Nucleus accumbens (tissue), 56 donors: ENCODE data around the gene DNAJC30.
"Not testable (repeated sequence)": the region's sequence is repeated elsewhere in the genome, so short reads cannot be mapped to it uniquely, and the experiment has no call there.

Source experiments
- DNase-seq, 56 donors: peaks; one replicate each; lab custom pipeline; 2025; lab: John Stamatoyannopoulos, UW

Gene DNAJC30

DNA sequence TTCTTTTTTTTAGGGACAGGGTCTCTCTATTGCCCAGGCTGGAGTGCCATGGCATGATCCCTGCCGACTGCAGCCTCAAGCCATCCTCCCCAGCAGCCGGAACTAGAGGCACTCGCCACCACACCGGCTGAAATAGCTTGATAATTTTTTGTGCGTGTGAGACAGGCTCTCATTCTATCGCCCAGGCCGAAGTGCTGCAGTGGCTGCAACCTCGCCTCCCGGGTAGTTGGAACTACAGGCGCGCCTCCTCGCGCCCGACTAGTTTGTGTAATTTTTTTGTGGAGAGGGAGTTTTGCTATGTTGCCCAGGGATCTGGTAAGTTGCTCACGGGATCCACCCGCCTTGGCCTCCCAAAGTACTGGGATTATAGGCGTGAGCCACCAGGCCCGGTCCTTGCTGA, 2.1 kb upstream of the DNAJC30 start:
- no peak for DNase-seq

DNA sequence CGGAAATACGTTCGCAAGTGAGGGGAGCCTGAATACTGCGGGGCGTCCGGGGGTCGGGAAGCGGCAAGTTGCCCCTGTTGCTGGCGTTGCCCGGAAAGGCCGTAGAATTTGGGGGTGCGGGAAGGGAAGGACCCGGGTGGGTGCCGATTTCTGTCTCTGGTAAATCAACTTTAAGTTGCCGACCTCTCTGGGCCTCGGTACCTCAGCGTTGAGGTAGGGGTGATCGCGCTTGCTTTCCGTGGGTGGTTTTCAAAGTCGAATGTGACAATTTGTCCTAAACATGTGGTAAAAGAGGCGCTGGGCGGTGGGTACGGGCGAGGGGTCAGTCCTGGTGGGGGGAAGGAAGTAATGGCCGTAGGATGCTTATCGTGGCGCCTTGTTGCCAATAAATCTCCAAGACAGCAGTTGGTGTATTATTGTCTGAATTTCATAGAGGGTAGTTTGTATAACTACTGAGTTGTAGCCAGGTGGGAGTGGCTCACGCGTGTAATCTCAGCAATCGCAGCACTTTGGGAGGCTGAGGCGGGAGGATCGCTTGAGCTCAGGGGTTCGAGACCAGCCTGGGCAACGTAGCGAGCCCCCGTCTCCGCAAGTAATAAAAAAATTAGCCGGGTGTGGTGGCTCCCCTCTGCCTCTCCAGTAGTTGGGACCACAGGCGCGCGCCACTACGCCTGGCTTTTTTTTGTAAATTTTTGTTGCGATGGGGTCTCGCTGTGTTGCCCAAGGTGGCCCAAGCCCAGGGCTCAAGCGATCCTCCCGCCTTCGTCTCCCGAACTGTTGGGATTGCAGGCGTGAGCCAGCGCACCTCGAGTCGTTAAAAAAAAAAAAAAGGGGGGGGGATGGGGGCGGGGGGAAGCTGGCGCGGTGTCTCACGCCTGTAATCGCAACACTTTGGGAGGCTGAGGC, 788 bp upstream of the DNAJC30 start:
- peak in 1 of 56 donors; percentile 38 for DNase-seq

DNA sequence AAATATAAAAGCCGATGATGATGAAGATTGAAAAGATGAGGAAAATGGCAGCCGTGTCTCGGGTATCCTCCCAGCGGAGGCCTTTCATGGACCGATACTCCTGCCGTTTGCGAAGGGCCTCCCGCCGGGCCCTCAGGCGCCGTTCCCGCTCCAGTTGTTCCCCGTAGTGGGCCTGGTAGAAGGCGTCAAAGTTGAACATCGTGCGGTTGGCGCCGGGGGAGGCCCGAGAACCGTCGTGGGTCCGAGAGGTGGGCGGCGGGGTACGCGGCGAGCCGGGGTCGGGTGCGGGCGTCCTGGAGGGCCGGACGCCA, 553 bp downstream of the DNAJC30 start:
- DNase-seq = peak in 3 of 56 donors; percentile 41 to 51 (median 51)

- DNase-seq = no peak
Observed at GRCh38 chr7:73681031-73681430, 2.2 kb downstream of the DNAJC30 start.

GRCh38 chr7:73680501-73680900, 2.8 kb downstream of the DNAJC30 start:
- no peak for DNase-seq

DNA sequence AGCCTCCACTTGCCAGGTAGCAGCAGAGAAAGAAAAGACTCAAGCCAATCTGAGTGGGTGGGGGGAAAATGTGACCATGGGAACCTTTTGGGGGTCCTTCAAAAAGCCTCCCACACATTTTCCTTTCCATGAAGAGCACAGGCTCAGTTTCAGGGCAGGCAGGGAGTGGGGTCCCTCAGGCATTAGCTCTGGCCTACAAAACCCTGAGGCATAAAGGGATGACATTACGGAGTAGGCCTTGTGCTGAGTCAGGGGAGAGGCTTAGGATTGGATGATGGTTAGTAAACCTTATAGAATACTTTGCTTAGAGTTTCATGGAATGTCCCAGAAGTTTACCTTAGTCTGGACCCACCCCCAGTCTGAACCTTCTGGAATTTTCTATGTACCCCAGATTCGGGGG, 3.5 kb downstream of the DNAJC30 start:
- no peak for DNase-seq

DNA sequence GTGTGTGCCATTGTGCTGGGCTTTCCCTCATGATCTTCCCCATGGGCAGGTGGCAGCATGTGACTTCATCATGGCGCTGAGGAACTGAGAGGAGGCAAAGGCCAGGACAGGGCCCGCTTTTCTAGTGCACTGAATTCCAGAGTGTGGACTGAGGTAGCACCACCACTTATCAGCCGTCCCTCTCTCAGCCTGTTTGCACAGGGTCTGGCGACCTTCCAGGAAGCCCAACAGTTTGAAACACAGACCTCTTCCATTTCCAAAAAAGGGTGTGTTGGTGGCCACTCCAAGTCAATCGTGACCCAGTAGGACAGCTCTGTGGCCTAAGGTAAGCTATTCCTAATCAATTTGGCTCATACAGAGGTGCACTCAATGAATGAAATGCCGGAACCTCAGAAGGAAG, 4.4 kb downstream of the DNAJC30 start:
- DNase-seq = no peak

DNA sequence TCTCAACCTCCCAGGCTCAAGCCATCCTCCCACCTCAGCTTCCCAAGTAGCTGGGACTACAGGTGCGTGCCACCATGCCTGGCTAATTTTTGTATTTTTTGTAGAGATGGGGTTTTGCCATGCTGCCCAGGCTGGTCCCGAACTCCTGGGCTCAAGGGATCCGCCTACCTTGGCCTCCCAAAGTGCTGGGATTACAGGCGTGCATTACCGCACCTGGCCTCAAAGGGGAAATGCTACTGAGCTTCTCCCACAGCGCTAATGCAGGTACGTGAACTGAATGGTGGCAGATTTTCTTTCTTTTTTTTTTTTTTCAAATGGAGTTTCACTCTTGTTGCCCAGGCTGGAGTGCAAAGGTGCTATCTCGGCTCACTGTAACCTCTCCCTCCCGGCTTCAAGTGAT, 7.2 kb downstream of the DNAJC30 start:
- DNase-seq = not testable (repeated sequence)

- no peak for DNase-seq
Observed at GRCh38 chr7:73674468-73675124, 8.7 kb downstream of the DNAJC30 start.

- DNase-seq = no peak
Observed at GRCh38 chr7:73671857-73672445, 11.3 kb downstream of the DNAJC30 start.

- DNase-seq = no peak
Observed at GRCh38 chr7:73671322-73671661, 12.0 kb downstream of the DNAJC30 start.

DNA sequence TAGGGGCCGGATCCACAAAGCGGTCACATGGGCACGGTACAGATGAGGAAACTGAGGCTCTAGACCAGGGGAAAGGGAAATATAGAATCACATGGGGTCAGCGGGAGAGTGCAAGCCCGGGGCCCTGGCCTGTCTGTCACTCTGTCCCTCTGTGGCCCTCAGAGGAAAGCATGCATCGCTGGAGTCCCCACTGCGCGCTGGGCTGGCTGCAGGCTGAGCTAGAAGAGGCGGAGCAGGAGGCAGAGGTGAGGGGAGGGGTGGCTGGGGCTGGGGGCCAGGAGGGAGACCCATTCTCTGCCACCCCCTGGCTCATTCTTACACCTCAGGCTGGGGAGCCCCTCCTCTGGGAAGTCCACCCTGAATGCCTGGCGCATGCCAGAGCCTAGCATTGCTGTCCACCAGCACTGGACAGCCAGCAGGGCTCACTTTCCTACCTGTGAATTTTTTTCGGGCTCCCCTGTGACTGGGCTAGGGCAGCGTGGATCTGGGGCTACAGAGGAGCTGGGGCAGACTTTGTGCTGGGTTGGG, 13.3 kb downstream of the DNAJC30 start:
- DNase-seq = no peak

DNA sequence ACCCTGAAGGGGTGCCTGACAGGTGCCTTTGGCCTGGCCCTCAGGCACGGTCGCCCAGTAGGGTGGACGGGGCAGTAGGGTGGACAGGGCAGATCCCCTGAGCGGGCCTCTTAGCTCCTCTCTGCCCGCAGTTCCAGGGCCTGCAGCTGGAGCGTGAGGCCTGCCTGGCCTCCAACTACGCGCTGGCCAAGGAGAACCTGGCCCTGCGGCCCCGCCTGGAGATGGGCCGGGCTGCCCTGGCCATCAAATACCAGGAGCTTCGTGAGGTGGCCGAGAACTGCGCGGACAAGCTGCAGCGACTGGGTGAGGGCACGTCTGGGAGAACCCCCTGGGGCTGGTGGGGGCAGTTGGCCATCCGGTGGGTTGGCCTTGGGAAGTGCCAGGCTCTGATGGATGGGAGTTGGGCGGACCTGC, 14.0 kb downstream of the DNAJC30 start:
- no peak for DNase-seq

DNA sequence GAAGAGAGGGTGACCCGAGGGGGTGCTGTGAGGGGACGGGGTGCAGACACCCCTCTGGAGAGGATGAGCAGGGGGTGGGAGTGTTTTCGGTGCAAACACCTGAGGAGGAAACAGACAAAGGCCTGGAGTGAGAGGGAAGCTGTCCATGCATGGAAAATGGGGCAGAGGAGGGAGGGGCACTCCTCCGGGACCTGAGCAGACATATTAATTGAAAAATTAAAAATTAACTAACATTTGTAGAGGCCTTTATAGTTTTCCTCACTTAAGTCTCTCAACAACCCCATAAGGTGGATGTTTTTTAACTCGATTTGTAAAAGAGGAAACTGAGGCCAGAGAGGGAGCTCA, 14.4 kb downstream of the DNAJC30 start:
- no peak for DNase-seq

GRCh38 chr7:73668103-73668885, 15.0 kb downstream of the DNAJC30 start:
- DNase-seq = peak in 10 of 56 donors; percentile 3 to 36 (median 16)

DNA sequence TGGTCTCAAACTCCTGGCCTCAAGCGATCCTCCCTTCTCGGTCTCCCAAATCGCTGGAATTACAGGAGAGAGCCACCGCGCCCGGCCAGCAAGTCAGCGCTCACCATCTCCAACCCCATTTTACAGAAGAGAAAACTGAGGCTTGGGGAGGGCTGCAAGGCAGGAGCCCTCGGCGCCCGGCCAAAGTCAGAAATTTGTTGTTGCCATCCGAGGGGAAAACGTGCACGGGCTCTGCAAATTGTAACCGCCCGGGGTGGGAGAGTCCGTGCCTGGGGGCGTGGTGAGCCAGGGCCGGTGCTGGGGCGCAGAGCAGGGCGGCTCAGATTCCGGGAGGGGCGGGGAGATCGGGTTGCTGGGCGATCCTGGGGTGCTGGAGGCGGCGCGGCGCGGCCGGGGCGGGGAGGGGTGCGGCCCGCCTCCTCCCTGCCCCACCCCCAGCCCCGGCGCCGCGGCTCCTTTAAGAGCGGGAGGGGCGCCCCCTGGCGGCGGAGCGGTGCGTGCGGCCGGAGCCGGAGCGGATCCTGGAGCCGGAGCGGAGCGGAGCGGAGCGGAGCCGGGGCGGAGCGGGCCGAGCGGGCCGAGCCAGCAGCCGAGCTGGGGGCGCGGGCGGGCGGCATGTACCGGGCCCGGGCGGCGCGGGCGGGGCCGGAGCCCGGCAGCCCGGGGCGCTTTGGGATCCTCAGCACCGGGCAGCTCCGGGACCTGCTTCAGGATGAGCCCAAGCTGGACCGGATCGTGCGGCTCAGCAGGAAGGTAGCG, 15.7 kb downstream of the DNAJC30 start, which contains the start of gene VPS37D:
Gene VPS37D, plus strand, starts transcription at position 488 of the 759 bp plus-strand sequence. Its CDS starts 128 bp downstream, at position 616.
- peak in 54 of 56 donors; percentile 31 to 91 (median 71) for DNase-seq

- DNase-seq = no peak
Observed at GRCh38 chr7:73663033-73663432, 20.2 kb downstream of the DNAJC30 start.

DNA sequence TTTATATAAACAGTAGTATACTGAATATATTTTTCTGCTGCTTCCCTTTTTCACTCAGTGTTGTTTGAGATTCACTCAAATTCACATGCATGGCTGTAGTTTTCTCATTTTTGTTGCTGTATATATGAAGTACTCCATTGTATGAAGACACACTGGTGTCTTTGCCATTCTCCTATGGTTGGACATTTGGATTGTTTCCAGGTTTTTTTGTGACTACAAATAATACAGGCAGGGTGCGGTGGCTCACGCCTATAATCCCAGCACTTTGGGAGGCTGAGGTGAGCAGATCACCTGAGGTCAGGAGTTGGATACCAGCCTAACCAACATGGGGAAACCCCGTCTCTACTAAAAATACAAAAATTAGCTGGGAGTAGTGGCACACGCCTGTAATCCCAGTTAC, 22.7 kb downstream of the DNAJC30 start:
- not testable (repeated sequence) for DNase-seq

- no peak for DNase-seq
Observed at GRCh38 chr7:73659983-73660382, 23.3 kb downstream of the DNAJC30 start.

GRCh38 chr7:73655309-73655708, 27.9 kb downstream of the DNAJC30 start:
- not testable (repeated sequence) for DNase-seq
